Parathyroid adenoma (tissue), 2 donors: ENCODE measurements around the gene GAS7.

Source experiments
- H2AFZ ChIP-seq: fragments of 300-600 bp; sonication (generic); one replicate; pipeline ENCODE4 v1.7.0; 2017; ENCODE audit warnings: antibody characterized with exemption, mild to moderate bottlenecking
- H3K27ac ChIP-seq: fragments of 300-600 bp; sonication (generic); one replicate; pipeline ENCODE4 v1.7.0; 2017
- H3K27me3 ChIP-seq: fragments of 300-600 bp; sonication (generic); one replicate; pipeline ENCODE4 v1.7.0; 2017; ENCODE audit warnings: low read length; ENCODE audit not compliant: control insufficient read depth, insufficient read depth
- H3K36me3 ChIP-seq: fragments of 300-600 bp; sonication (generic); one replicate; pipeline ENCODE4 v1.7.0; 2017; ENCODE audit warnings: low read length; ENCODE audit not compliant: control insufficient read depth, insufficient read depth
- H3K4me1 ChIP-seq: fragments of 300-600 bp; sonication (generic); one replicate; pipeline ENCODE4 v1.7.0; 2017; ENCODE audit warnings: control low read depth
- H3K4me2 ChIP-seq: fragments of 300-600 bp; sonication (generic); one replicate; pipeline ENCODE4 v1.7.0; 2017; ENCODE audit warnings: low read length
- H3K4me3 ChIP-seq: fragments of 300-600 bp; sonication (generic); one replicate; pipeline ENCODE4 v1.7.0; 2017; ENCODE audit warnings: low read depth, low read length
- H3K79me2 ChIP-seq: fragments of 300-600 bp; sonication (generic); one replicate; pipeline ENCODE4 v1.7.0; 2017; ENCODE audit warnings: control low read depth
- H3K9ac ChIP-seq: fragments of 300-600 bp; sonication (generic); one replicate; pipeline ENCODE4 v1.7.0; 2017; ENCODE audit warnings: mild to moderate bottlenecking
- H3K9me3 ChIP-seq: fragments of 300-600 bp; sonication (generic); one replicate; pipeline ENCODE4 v1.7.0; 2017; ENCODE audit warnings: low read length; ENCODE audit not compliant: control insufficient read depth
- TF ChIP-seq, protein P1 (sequence below): fragments of 300-600 bp; sonication (generic); IDR thresholded peaks from one replicate; pipeline ENCODE4 v1.7.0; 2017; ENCODE audit warnings: antibody characterized with exemption, mild to moderate bottlenecking
- donor health status: primary hyperparathyroidism.

The GAS7 gene

DNA sequence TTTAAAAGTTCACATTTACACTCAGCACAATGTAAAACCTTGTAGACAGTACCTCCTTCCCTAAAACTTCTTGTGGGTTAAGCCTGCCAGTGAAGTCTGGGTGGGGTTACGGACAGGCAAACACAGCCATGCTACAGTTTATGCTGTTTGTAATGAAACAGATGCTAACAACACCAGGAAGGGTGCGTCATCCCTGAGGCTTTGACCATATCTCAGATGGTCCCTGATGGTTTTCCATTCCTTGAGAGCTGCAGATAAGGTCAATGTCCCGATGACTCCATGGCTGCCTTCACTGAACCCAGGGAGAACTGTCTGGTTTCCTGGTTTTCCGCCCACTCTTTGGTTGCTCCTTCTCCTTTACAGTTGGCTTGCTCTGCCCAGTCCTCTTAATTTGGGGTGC lies 29.1 kb downstream of the GAS7 start:
- no peaks in the 10 kb centered on the region for H3K27me3 ChIP-seq
- TF ChIP-seq, protein P1, sequence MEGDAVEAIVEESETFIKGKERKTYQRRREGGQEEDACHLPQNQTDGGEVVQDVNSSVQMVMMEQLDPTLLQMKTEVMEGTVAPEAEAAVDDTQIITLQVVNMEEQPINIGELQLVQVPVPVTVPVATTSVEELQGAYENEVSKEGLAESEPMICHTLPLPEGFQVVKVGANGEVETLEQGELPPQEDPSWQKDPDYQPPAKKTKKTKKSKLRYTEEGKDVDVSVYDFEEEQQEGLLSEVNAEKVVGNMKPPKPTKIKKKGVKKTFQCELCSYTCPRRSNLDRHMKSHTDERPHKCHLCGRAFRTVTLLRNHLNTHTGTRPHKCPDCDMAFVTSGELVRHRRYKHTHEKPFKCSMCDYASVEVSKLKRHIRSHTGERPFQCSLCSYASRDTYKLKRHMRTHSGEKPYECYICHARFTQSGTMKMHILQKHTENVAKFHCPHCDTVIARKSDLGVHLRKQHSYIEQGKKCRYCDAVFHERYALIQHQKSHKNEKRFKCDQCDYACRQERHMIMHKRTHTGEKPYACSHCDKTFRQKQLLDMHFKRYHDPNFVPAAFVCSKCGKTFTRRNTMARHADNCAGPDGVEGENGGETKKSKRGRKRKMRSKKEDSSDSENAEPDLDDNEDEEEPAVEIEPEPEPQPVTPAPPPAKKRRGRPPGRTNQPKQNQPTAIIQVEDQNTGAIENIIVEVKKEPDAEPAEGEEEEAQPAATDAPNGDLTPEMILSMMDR: no peak
- H3K36me3 ChIP-seq: no peaks in the 10 kb centered on the region
- H3K79me2 ChIP-seq: no peaks in the 10 kb centered on the region
- no peak overlapping the region for H3K27ac ChIP-seq
- no peak overlapping the region for H3K4me3 ChIP-seq
- no peak overlapping the region for H3K4me2 ChIP-seq
- no peak overlapping the region for H2AFZ ChIP-seq
- H3K4me1 ChIP-seq: no peaks in the 10 kb centered on the region
- H3K9me3 ChIP-seq: no peaks in the 10 kb centered on the region
- H3K9ac ChIP-seq: no peak overlapping the region

DNA sequence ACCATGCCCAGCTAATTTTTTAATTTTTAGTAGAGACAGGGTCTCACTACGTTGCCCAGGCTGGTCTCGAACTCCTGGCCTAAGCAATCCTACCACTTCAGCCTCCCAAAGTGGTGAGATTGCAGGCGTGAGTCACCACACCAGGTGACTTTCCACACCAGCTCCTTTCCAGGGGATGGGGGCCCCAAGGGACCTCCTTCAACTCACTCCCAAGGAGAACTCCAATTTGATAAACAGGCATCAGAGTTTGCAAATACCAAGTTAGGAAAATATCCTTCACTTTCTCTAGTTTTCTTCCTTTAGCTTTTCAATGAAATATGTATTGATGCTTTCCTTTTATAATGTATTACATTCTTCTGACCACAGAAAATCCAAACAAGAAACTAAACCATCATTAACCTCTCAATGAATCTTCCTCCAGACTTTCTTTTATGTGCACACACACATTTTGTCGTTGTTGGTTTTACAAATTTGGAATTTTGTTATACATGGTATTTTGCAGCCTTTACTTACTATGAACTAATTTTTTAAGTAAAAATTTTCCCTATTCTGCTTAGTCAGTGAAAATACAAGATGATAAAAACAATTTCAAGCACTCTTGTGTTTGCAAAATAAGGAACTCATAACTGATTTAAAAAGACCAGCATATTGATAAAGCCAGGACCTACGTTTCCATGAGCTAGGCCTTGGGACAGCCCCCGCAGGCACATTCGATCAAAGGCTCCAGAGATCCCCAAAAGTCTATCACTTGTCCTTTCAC lies 32.0 kb downstream of the GAS7 start:
- no peak overlapping the region for H3K9ac ChIP-seq
- no peak overlapping the region for H3K4me2 ChIP-seq
- no peaks in the 10 kb centered on the region for H3K36me3 ChIP-seq
- H3K27ac ChIP-seq: no peak overlapping the region
- H3K4me3 ChIP-seq: no peak overlapping the region
- H2AFZ ChIP-seq: no peak overlapping the region
- H3K79me2 ChIP-seq: no peaks in the 10 kb centered on the region
- H3K9me3 ChIP-seq: no peaks in the 10 kb centered on the region
- H3K4me1 ChIP-seq: no peaks in the 10 kb centered on the region
- no peaks in the 10 kb centered on the region for H3K27me3 ChIP-seq
- TF ChIP-seq, protein P1: no peak

DNA sequence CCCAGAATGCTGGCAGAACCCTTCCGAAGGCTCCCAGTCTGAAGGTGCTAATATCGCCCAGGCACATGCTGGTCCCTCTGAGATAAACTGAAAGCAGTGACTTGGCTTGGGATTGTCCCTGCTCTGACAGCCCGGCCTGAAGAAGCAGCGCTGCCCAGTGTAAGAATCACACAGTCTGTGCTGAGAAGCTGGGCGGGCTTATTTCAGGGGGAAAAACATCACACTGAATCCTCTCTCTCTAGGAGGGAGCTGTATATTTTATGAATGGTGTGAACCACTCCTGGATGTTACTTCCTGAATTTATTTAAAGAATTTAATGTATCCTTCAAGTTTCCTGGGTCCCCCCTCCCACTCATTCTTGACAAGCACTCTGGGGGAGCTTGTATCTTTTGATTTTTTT lies 36.3 kb downstream of the GAS7 start:
- no peak overlapping the region for H3K4me3 ChIP-seq
- H3K36me3 ChIP-seq: no peaks in the 10 kb centered on the region
- no peaks in the 10 kb centered on the region for H3K27me3 ChIP-seq
- H3K9ac ChIP-seq: no peak overlapping the region
- no peaks in the 10 kb centered on the region for H3K9me3 ChIP-seq
- H3K27ac ChIP-seq: no peak overlapping the region
- H3K79me2 ChIP-seq: no peaks in the 10 kb centered on the region
- H3K4me1 ChIP-seq: no peaks in the 10 kb centered on the region
- no peak overlapping the region for H2AFZ ChIP-seq
- no peak overlapping the region for H3K4me2 ChIP-seq
- TF ChIP-seq, protein P1: no peak

DNA sequence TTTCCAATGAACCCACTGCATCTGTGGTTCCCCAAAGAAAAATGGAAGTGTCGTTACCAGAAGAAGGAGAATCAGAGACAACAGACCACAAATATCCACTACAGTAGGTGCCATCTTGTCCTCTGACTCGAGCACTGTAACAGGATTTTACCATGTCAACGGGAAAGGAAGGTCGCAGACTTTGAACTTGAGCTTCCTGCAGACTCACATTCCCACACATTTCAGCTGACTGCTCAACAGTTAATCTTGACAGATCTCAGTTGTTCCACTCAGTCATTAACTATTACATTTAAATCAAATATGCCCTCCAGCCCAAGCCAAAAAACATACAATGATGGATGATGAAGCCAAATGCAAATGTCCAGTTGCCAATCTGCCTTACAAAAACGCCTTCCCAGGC lies 37.0 kb downstream of the GAS7 start:
- Histone ChIP-seq H3K79me2 (no peaks in the 10 kb centered on the region), H3K4me1 (no peaks in the 10 kb centered on the region), H3K36me3 (no peaks in the 10 kb centered on the region), H3K27me3 (no peaks in the 10 kb centered on the region), H3K27ac (no peak overlapping the region), H3K4me2 (no peak overlapping the region), H2AFZ (no peak overlapping the region), H3K9ac (no peak overlapping the region), H3K4me3 (no peak overlapping the region), H3K9me3 (no peaks in the 10 kb centered on the region)
- TF ChIP-seq, protein P1: no peak
